Hippocampal formation (tissue), 2 donors: Measurements from ENCODE around the gene FAIM.
A peak's percentile ranks its signal among the peaks of the same experiment; 100 is the strongest.
"Not testable (repeated sequence)": the region's sequence is repeated elsewhere in the genome, so short reads cannot be mapped to it uniquely, and the experiment has no call there.

ENCODE experiments used
- DNase-seq, 2 donors: peaks; one replicate each; lab custom pipeline; 2025; lab: John Stamatoyannopoulos, UW

Gene FAIM, protein sequence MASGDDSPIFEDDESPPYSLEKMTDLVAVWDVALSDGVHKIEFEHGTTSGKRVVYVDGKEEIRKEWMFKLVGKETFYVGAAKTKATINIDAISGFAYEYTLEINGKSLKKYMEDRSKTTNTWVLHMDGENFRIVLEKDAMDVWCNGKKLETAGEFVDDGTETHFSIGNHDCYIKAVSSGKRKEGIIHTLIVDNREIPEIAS

DNA sequence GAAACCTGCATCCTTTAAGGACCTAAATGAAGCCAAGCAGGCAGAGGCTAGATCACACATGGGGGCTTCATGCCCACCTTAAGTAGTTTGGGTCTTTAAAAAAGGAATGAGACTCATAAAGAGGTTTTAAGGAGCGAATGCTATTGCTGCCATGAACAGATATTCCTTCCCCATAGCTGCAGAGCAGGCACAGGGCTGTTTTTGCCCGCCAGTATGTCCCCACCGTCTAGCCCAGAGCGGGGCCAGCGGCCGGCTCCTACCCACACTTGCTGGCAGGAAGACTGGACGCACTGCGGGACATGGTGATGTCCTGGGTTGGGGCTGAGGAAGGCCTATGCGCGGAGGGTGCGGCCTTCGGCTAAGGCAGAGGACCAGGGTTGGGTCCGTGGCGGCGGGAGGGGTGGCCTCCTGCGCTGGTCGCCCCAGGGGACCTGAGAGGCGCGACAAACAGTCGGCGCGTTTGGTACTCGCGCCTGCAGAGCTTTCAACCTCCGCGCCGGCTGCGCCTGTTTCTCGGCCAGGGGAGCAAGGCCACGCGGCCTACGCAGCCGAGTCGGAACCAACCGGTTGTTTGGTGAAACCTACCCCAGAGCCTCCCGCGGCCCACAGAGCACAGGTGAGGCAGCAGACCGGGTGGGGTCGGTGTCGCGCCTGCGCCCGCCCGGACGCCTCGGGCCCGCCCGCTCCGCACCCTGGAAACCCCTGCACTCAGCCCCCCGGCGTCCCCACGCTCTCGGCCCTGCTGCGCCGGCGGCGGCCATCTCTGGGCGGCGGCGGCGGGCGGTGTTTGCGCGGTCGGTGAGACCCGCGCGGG, at the start of gene FAIM:
FAIM (plus strand) TSS at position 450 of the 814 bp plus-strand sequence. CDS start 10,956 bp downstream, outside the sequence.
- peak; percentile 64 to 82 for DNase-seq

DNA sequence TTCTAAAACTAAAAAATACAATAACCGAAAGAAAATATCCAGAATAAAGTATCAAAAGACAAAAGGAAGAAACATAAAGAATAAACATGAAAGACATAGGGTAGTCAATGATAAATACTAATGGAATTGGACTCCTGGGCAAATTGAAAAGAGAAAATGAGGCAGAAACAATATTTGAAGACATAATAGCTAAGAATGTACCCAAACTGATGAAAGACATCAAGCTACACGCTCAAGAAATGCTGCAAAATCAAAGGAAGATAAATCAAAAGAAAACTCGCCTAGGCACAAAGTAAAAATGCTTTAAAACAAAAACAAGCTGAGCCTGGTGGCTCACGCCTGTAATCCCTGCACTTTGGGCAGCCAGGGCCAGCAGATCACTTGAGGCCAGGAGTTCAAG, 49.4 kb upstream of the FAIM start:
- DNase-seq: no peak

DNA sequence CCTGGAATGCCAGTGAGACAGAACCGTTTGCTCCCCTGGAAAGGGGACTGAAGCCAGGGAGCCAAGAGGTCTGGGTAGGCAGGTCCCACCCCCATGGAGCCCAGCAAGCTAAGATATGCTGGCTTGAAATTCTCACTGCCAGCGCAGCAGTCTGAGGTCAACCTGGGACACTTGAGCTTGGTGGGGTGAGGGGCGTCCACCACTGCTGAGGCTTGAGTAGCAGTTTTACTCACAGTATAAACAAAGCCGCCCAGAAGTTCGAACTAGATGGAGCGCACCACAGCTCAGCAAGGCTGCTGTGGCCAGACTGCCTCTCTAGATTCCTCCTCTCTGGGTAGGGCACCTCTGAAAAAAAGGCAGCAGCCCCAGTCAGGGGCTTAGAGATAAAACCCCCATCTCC, 48.1 kb upstream of the FAIM start:
- no peak for DNase-seq

DNA sequence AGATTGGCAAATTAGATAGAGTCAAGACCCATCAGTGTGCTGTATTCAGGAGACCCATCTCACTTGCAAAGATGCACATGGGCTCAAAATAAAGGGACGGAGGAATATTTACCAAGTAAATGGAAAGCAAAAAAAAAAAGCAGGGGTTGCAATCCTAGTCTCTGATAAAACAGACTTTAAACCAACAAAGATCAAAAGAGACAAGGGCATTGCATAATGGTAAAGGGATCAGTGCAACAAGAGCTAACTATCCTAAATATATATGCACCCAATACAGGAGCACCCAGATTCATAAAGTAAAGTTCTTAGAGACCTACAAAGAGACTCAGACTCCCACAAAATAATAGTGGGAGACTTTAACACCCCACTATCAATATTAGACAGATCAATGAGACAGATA, 45.7 kb upstream of the FAIM start:
- DNase-seq: not testable (repeated sequence)

DNA sequence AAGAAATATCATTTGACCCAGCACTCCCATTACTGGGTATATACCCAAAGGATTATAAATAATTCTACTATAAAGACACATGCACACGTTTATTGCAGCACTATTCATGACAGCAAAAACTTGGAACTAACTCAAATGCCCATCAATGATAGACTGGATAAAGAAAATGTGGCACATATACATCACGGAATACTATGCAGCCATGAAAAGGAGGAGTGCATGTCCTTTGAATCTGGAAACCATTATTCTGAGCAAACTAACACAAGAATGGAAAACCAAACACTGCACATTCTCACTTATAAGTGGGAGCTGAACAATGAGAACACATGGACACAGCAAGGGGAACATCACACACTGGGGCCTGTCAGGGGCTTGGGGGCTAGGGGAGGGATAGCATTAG, 42.3 kb upstream of the FAIM start:
- not testable (repeated sequence) for DNase-seq

DNA sequence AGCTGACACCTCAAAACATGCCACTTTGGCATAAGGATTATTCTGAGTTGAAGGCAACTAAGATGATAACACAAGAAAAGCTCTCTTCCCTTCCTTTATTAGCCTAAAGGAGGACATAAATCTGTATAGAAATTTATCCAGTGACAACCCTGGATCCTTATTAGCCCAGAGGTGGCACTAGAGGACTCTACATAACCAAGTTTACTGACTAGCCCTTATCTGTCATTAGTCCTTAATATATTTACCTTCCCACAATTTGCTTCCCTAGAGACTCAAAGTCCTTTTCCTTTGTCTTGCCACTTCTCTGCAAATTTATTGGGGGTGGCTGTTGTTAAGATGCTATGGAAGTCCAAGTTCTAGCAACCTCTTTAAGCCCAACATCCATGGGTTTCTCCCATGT, 41.2 kb upstream of the FAIM start:
- DNase-seq: no peak

DNA sequence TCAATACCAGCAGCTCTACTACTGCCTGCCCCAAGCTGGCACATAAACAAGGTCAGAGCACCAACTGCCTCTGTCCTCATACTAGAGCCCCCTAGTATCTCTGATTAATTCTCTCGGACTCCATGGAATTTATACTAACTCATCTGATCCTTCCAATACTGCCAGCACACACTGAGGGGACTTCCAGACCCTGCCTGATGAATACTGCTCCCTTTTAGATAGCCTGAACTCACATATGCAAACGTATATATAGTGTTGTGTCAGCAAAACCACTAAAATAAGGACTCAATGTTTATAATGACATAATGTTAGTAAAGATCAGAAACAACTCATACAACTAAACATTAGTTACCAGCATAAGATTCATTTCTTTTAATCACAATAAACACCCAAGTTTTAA, 39.5 kb upstream of the FAIM start:
- DNase-seq: no peak

DNA sequence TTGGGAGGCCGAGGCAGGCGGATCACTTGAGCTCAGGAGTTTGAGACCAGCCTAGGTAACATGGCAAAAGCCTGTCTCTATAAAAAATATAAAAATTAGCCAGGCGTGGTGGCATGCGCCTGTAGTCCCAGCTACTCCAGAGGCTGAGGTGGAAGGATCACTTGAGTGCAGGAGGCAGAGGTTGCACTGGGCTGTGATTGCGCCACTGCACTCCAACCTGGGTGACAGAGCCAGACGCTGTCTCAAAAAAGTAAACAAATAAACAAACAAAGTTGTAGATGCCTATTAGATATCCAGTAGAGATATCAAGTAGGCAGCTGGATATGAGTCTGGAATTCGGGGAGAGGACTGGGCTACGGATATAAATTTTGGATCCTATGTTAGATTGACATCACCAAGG, 38.9 kb upstream of the FAIM start:
- DNase-seq: not testable (repeated sequence)

DNA sequence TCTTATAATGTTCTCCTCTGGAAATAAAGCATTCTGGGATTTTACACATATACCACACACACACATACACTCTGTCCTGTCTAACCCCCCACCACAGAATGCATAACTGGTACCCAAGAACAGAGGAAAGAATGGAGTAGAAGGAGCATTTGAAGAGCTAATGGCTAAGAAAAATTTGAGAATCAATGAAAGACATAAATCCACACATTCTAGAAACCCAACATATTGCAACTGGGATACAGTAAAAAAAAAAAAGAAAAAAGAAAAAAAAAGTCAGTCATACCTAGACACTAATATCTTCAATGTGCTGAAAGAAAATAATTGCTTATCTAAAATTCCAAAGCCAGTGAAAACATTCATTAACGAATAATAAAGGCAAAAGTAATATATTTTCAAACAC, 35.4 kb upstream of the FAIM start:
- no peak for DNase-seq

DNA sequence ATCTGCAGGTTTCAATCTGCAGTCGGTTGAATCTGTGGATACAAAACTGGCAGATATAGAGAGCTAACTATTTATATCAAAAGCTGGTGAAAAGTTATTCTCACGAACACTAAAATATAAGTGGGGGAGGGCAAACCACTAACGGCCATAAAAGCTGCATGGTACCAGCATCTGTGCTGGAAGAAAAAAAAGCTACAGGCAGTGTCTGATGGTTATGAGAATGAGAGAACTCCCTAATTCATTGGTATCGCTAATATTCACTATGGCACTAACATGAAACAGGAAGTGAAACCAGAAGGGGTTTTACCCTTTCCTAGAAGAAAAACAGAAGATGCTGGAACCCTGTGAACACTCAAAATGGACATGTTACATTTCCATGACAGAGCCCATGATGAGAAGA, 30.4 kb upstream of the FAIM start:
- no peak for DNase-seq

DNA sequence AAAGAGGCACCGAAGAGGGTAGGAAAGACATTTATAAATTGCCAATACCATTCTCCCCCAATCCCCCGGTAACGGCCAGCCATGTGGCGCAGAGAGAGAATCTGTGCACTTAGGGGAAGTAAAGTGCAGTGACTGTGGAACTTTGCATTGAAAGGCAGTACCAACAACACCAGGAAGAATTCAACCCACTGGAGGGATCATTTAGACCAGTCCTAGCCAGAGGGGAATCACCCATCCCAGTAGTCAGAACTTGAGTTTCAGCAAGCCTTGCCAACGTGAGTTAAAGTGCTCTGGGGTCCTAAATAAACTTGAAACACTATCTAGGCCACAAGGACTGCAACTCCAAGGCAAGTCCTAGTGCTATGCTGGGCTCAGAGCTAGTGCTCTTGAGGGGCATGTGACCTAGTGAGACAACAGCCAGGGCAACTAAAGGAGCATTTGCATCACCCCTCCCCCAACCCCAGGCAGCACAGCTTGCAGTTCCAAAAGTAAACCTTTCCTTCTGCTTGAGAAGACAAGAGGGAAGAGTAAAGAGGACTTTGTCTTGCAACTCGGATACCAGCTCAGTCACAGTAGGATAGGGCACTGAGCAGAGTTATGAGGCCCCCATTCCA, 29.5 kb upstream of the FAIM start:
- DNase-seq: no peak

DNA sequence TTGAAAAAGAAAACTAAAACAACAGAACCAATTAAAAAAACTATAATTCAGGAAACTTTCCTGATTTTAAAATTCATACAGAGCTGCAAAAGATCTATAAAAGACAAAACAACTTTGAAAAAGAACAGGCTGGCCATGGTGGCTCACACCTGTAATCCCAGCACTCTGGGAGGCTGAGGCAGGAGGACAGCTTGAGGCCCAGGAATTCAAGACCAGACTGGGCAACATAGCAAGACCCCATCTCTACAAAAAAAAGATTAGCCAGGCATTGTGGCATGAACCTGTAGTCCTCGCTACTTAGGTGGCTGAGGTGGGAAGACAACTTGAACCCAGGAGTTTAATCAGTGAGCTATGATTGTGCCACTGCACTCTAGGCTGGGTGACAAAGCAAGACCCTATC, 21.2 kb upstream of the FAIM start:
- DNase-seq: no peak

DNA sequence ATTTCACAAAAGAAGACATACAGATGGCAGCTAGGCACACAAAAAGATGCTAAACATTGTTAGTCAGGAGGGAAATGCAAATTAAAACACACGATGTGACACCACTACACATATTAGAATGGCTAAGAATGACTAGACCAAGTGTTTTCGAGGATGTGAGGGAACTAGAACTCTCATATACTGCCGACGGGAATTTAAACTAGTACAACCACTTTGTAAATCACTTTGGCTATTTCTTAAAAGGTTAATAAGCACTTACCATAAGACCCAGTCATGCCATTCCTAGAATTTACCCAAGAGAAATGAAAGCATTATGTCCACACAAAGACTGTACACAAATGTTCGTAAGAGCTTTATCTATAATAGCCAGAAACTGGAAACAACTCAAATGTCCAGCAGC, 20.1 kb upstream of the FAIM start:
- no peak for DNase-seq

DNA sequence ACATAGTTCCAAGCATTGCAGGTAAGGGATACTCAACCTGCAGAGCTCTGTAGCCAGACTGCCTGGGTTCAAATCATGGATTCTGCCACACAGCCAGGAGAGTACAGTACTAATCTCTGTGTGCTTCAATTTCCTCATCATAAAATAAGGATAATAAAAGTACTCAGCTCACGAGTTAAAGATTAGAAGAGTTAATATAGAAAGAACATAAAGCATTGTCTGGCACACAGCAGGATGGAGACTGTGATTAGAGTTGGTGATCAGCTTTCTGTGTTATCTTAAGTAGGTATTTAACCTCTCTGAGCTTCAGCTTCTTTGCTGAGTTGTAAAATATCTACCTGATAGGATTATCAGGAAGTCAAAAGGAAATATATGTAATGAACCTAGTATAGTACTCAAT, 17.2 kb upstream of the FAIM start:
- DNase-seq: no peak

DNA sequence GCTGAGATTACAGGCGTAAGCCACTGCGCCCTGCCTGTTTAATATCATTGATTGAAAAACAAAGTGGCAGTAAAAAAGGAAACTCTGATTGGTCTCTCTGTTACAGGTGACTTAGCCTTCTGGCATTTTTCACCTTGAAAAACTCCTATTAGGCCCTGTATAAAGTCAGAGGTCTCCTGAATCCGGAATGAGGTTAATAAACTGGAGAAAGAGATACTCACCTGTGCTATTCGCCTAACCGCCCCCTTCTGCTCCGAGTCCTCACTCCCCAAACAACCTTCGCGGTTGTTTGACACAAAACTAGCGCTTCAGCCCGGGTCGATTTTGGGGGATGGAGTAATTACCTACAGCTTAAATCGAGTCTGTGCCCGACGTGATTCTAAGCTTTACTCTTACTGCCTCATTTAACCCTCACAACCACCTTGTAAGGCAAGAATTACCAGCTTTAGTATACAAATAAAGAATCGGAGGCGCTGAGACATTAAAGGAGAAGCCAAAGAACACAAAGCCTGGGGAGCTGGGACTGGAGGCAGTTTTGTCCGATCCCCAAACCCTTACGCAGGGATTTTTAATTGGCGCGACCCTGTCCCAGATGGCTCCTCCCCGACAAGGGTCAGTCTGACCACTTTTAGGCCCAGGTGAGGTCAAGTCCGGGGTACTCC, 15.0 kb upstream of the FAIM start:
- DNase-seq: no peak

DNA sequence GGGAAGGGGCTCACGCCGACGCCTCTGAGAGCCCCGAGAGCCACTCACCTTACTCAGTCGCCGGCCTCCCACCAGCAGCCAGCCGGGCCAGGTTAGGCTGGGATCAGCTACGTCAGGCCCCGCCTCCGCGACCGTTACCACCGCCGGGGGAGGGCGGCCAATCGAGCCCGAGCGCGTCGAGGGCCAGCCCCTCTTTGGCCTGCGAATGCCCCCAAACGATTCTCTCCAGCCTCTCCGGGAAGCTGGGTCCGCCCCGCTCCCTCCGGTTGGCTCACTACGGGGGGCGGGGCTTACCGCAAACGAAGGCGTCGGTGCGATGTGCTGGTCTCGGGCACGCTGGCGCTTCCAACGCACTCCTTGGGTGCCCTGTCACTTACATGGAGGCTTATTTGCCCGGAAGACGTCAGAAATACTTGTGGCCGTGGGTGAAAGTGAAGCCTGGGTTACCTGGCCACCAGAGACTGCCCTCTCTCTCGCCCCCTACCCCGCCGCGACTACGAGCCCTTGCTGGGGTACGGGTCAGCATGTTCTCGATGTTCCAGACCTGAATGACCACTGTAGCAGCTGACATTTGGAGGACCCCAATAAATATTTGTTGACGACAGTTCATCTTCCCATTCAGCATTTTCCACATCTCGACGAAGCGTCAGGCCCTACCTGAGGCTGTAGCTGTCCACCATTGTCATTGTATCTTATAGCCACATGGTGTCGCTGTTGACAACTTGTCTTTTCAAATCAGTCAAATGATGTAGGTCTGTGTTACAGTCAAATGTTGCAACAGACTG, 14.2 kb upstream of the FAIM start, which contains the start of gene CEP70:
CEP70 (minus strand) TSS at position 111 of the 785 bp plus-strand sequence. CDS start 21,333 bp downstream, outside the sequence.
- no peak for DNase-seq

DNA sequence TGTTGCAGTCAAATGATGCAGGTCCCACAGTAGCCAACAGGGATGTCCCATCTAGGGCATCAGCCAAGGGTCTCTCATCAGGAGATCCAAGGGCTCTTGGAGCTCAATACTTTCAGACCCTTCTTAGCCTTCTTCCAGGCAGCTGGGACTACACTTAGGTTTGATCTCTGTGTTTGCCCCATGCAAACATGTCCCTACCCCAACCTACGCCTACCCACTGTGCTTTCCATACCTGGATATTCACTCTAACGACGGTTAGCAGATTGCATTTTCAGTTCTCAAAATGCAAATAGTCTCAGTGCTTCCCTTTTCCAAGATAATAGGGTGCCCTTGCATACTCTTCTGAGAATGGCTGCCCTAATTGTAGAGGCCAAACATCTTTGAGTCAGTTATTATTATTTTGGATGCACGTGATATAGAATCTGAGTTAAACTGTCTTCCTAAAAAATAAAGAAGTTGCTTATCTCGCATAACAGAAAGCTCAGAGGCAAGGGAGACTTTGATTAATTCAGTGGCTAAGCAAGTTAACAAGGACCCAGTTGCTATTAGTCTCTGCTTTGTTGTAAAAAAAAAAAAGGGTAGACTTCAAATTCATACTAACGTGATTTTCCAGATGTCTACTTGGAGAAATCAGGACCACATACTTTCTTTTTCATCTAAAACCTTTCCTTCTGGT, 13.5 kb upstream of the FAIM start:
- DNase-seq: no peak

DNA sequence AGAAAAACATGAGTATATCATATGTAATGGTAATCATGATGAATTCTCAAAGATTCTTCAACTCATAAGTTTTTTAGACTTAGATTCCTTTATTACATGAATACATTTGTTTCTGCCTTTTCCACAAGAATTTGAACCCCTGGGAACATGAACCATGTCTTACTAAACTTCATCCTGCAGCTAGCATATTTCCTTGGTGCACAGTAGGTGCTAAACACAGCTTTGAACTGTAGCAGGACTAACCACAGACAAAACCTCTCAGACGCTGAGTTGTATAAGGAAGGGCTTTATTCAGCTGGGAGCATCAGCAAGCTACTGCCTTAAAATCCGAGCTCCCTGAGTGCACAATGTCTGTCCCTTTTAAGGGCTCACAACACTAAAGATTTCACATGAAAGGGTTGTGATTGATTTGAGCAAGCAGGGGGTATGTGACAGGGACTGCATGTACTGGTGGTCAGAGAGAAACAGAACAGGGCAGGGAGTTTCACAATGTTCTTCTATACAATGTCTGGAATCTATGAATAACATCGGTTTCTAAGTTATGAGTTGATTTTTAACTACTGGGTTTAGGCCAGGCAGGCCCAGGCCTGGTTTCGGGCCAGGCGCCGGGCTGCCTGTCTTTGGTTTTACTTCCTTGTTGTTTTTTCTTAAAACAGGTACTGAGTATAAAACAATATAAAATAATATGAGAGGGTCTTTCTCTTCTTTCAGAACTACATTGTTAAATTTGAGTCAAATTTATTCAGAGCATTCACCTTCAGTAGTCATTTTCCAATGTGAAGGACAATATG, 11.2 kb upstream of the FAIM start:
- DNase-seq: not testable (repeated sequence)

DNA sequence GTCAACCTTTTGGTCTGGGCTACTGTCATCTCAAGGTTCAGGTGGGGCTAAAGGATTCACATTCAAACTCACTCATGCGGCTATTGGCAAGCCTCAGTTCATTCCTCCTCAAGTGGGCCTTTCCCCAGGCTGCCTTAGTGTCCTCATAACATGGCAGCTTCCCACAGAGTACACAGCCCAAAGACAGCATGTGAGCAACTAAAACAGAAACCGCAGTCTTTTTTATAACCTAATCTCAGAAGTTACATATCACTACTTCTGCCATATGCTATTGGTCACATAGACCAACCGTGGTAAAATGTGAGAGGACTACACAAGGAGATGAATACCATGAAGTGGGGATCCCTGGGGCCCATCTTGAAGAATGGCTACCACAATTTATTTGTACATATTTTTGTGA, 10.0 kb upstream of the FAIM start:
- no peak for DNase-seq

DNA sequence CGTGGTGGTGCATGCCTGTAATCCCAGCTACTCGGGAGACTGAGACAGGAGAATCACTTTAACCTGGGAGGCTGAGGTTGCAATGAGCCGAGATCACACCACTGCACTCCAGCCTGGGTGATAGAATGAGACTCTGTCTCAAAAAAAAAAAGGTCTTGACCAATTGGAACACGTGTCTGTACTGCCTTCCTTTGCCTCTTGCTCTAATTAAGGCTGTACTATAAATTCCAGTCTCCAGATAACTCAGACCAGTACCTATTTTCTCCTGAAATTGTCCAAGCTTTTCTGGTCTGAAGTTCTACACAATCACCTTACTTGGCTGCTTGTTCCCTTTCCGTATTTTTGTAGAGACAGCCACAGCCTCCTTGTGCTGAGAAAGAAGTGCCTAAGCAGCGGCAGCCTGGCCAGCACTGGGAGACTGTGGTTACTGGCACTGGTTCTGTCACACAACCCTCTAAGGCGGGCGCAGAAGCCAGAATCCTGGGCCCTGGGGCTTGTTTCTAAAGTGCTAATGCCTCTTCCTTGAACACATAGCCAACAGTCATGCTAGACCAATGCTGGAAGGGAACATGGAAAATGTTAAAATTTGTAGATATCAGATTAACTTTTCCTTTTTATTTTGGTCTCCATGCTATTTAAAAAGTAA, 8.3 kb upstream of the FAIM start:
- DNase-seq: no peak
